H9 (cell line): Measurements from ENCODE around the gene KCNH1. TPM values are rescaled to one million over a fixed set of nuclear protein-coding genes. Genes with fewer than 3 reads are reported as not detected.

ENCODE experiments used
- DNase-seq: peaks from one replicate; pipeline ENCODE4 v3.0.0-alpha.2; 2017
- H2AFZ ChIP-seq: one replicate; pipeline ENCODE4 v1.6.1; 2013; ENCODE audit warnings: mild to moderate bottlenecking, low read length, control low read depth, moderate library complexity
- H2AK5ac ChIP-seq: 2 replicates; pipeline ENCODE4 v1.6.1; 2013; ENCODE audit warnings: low read length, control low read depth, mixed read lengths; ENCODE audit not compliant: insufficient read length
- H2BK120ac ChIP-seq: one replicate; pipeline ENCODE4 v1.6.1; 2013; ENCODE audit warnings: low read depth, mild to moderate bottlenecking, low read length, control low read depth, inconsistent platforms; ENCODE audit not compliant: poor library complexity, severe bottlenecking
- H2BK12ac ChIP-seq: 2 replicates; pipeline ENCODE4 v1.6.1; 2013; ENCODE audit warnings: low read length, control low read depth, mixed read lengths, low read depth; ENCODE audit not compliant: insufficient read length
- H2BK15ac ChIP-seq: 2 replicates; pipeline ENCODE4 v1.6.1; 2013; ENCODE audit warnings: low read depth, low read length, control low read depth
- H2BK20ac ChIP-seq: one replicate; pipeline ENCODE4 v1.6.1; 2013; ENCODE audit warnings: low read depth, mild to moderate bottlenecking, low read length, control low read depth, inconsistent platforms; ENCODE audit not compliant: poor library complexity, severe bottlenecking
- H2BK5ac ChIP-seq: 2 replicates; pipeline ENCODE4 v1.6.1; 2013; ENCODE audit warnings: low read length, control low read depth, mixed read lengths; ENCODE audit not compliant: insufficient read length
- H3K14ac ChIP-seq: 2 replicates; pipeline ENCODE4 v1.6.1; 2013; ENCODE audit warnings: low read length, control low read depth; ENCODE audit not compliant: insufficient read depth
- H3K18ac ChIP-seq: 2 replicates; pipeline ENCODE4 v1.6.1; 2013; ENCODE audit warnings: low read depth, mild to moderate bottlenecking, mixed read lengths, low read length, control low read depth; ENCODE audit not compliant: insufficient read length
- H3K23ac ChIP-seq: 2 replicates; pipeline ENCODE4 v1.6.1; 2013; ENCODE audit warnings: low read length, control low read depth, mixed read lengths, low read depth; ENCODE audit not compliant: insufficient read length
- H3K23me2 ChIP-seq: 2 replicates; pipeline ENCODE4 v1.6.1; 2013; ENCODE audit warnings: low read depth, mild to moderate bottlenecking, mixed read lengths, low read length, control low read depth; ENCODE audit not compliant: insufficient read length, poor library complexity, severe bottlenecking
- H3K27ac ChIP-seq: 2 replicates; pipeline ENCODE4 v1.5.1; 2013; ENCODE audit warnings: low read length, control low read depth, mixed read lengths, low read depth; ENCODE audit not compliant: insufficient read length
- H3K27me3 ChIP-seq: 2 replicates; pipeline ENCODE4 v1.6.1; 2013; ENCODE audit warnings: low read length, control low read depth, inconsistent platforms; ENCODE audit not compliant: insufficient read depth
- H3K4ac ChIP-seq: 2 replicates; pipeline ENCODE4 v1.6.1; 2013; ENCODE audit warnings: low read depth, mild to moderate bottlenecking, control low read depth, inconsistent platforms, low read length, moderate library complexity
- H3K4me1 ChIP-seq: 2 replicates; pipeline ENCODE4 v1.6.1; 2013; ENCODE audit warnings: low read length, control low read depth, inconsistent platforms; ENCODE audit not compliant: insufficient read depth
- H3K4me2 ChIP-seq: 2 replicates; pipeline ENCODE4 v1.6.1; 2013; ENCODE audit warnings: low read length, control low read depth, mixed read lengths; ENCODE audit not compliant: insufficient read length, insufficient read depth
- H3K56ac ChIP-seq: 2 replicates; pipeline ENCODE4 v1.6.1; 2013; ENCODE audit warnings: low read depth, mild to moderate bottlenecking, mixed read lengths, low read length, control low read depth; ENCODE audit not compliant: insufficient read length
- H3K79me1 ChIP-seq: 2 replicates; pipeline ENCODE4 v1.6.1; 2013; ENCODE audit warnings: low read depth, mild to moderate bottlenecking, moderate library complexity, low read length, control low read depth, inconsistent platforms; ENCODE audit not compliant: insufficient read depth, poor library complexity, severe bottlenecking
- H3K79me2 ChIP-seq: 2 replicates; pipeline ENCODE4 v1.6.1; 2013; ENCODE audit warnings: low read length, control low read depth, inconsistent platforms; ENCODE audit not compliant: insufficient read depth
- H3K9ac ChIP-seq: 2 replicates; pipeline ENCODE4 v1.6.1; 2013; ENCODE audit warnings: low read length, control low read depth, mixed read lengths; ENCODE audit not compliant: insufficient read length; ENCODE audit errors: extremely low read depth
- H3K9me3 ChIP-seq: one replicate; pipeline ENCODE4 v1.6.1; 2013; ENCODE audit warnings: low read depth, low read length, inconsistent platforms; ENCODE audit not compliant: control insufficient read depth
- H3T11ph ChIP-seq: one replicate; pipeline ENCODE4 v1.6.1; 2013; ENCODE audit warnings: mild to moderate bottlenecking, low read length, control low read depth, inconsistent platforms
- H4K20me1 ChIP-seq: one replicate; pipeline ENCODE4 v1.6.1; 2013; ENCODE audit not compliant: control insufficient read depth, insufficient read length, insufficient read depth
- H4K5ac ChIP-seq: 2 replicates; pipeline ENCODE4 v1.6.1; 2013; ENCODE audit warnings: low read depth, mild to moderate bottlenecking, mixed read lengths, low read length, control low read depth; ENCODE audit not compliant: insufficient read length
- H4K8ac ChIP-seq: replicated peaks from 2 replicates; pipeline ENCODE4 v1.6.1; 2013; ENCODE audit warnings: low read length, control low read depth, mixed read lengths, low read depth; ENCODE audit not compliant: insufficient read length
- H4K91ac ChIP-seq: 2 replicates; pipeline ENCODE4 v1.6.1; 2013; ENCODE audit warnings: low read depth, mild to moderate bottlenecking, moderate library complexity, mixed read lengths, low read length, control low read depth; ENCODE audit not compliant: insufficient read length
- H3K27ac Mint-ChIP-seq, 3 experiments: 2 replicates in 2 of 3; 3 replicates in 1 of 3; pipeline ENCODE4 v1.8.0; 2020 to 2021; ENCODE audit warnings: mixed read lengths in 3 of 3, mild to moderate bottlenecking in 1 of 3, moderate library complexity in 1 of 3
- H3K27me3 Mint-ChIP-seq: 2 replicates; pipeline ENCODE4 v1.8.0; 2021; ENCODE audit warnings: low read depth, mild to moderate bottlenecking, moderate library complexity, mixed read lengths
- H3K36me3 Mint-ChIP-seq, 3 experiments: 2 replicates in 2 of 3; 3 replicates in 1 of 3; pipeline ENCODE4 v1.8.0; 2020 to 2021; ENCODE audit warnings: low read depth in 3 of 3, mixed read lengths in 3 of 3; ENCODE audit not compliant: insufficient read depth in 1 of 3
- H3K4me1 Mint-ChIP-seq, 2 experiments: 2 replicates each; pipeline ENCODE4 v1.8.0; 2020; ENCODE audit warnings: mixed read lengths in 2 of 2
- H3K4me3 Mint-ChIP-seq, 2 experiments: 2 replicates in 1 of 2; 3 replicates in 1 of 2; pipeline ENCODE4 v1.8.0; 2020 to 2021; ENCODE audit warnings: mild to moderate bottlenecking in 2 of 2, mixed read lengths in 2 of 2, moderate library complexity in 1 of 2
- H3K9me3 Mint-ChIP-seq, 2 experiments: 2 replicates in 1 of 2; 3 replicates in 1 of 2; pipeline ENCODE4 v1.8.0; 2020; ENCODE audit warnings: mild to moderate bottlenecking in 2 of 2, mixed read lengths in 2 of 2, moderate library complexity in 1 of 2
- CTCF ChIP-seq: fragments of 200-600 bp; sonication (generic); conservative IDR thresholded peaks from 3 replicates; pipeline ENCODE4 v1.8.0; 2021; ENCODE audit warnings: antibody characterized with exemption, mild to moderate bottlenecking
- WGBS: extraction: QIAGEN DNeasy Blood & Tissue Kit; methylation state at CpG from one replicate; pipeline ENCODE4 v1.1.7; 2013; ENCODE audit warnings: missing lambda C conversion rate, low lambda C conversion rate, mixed read lengths; ENCODE audit not compliant: insufficient read length; ENCODE audit errors: extremely low coverage; 5-methylcytosine and 5-hydroxymethylcytosine counted together
- total RNA-seq: library from RNA; stranded (reverse); gene quantifications from 2 replicates; pipeline ENCODE4 v1.2.1, GENCODE V29; 2021

KCNH1 gene
- total RNA-seq, 1 experiment from 2014 or later: 0.11 TPM

GRCh38 chr1:210794445-210794844 is 339.5 kb downstream of the KCNH1 start:
- Histone ChIP-seq H2BK20ac (no peak overlapping the region), H4K91ac (no peak overlapping the region), H2AFZ (no peak overlapping the region), H3K18ac (no peak overlapping the region), H3K79me2 (no peaks in the 10 kb centered on the region), H3K23me2 (no peaks in the 10 kb centered on the region), H2AK5ac (no peak overlapping the region), H2BK15ac (no peak overlapping the region), H3K14ac (no peak overlapping the region), H3K9ac (no peak overlapping the region), H3K27me3 (no peaks in the 10 kb centered on the region), H3K9me3 (no peaks in the 10 kb centered on the region), H4K5ac (no peak overlapping the region), H3K27ac (no peak overlapping the region), H3K4me2 (no peak overlapping the region), H3K4ac (no peak overlapping the region), H4K20me1 (no peaks in the 10 kb centered on the region), H2BK120ac (no peak overlapping the region), H3K79me1 (no peaks in the 10 kb centered on the region), H3K56ac (no peak overlapping the region), H3T11ph (no peak overlapping the region), H2BK5ac (no peak overlapping the region), H4K8ac (no peak overlapping the region), H3K4me1 (no peaks in the 10 kb centered on the region), H3K23ac (no peak overlapping the region), H2BK12ac (no peak overlapping the region)
- no peak for DNase-seq
- H3K4me3 Mint-ChIP-seq: no peak overlapping the region
- no peak for TF ChIP-seq CTCF
- H3K4me1 Mint-ChIP-seq: no peaks in the 10 kb centered on the region
- whole genome bisulfite sequencing: no CpG with 5 or more reads among the region's 1 CpG
- H3K9me3 Mint-ChIP-seq: no peaks in the 10 kb centered on the region
- no peaks in the 10 kb centered on the region for H3K36me3 Mint-ChIP-seq
- H3K27ac Mint-ChIP-seq: no peak overlapping the region
- no peaks in the 10 kb centered on the region; the same call in 1 of the 2 replicates for H3K27me3 Mint-ChIP-seq
